22Rv1 (cell line): ENCODE data around the gene FAM219A.

ENCODE experiments used
- CTCF ChIP-seq: fragments of 450-650 bp; IDR thresholded peaks from 2 replicates; pipeline ENCODE4 v1.5.1; 2017; ENCODE audit warnings: mild to moderate bottlenecking
- ZFX ChIP-seq: fragments of 450-650 bp; IDR thresholded peaks from 2 replicates; pipeline ENCODE4 v1.6.1; 2017; ENCODE audit warnings: antibody characterized with exemption, borderline replicate concordance

- TF ChIP-seq CTCF (no peak), ZFX (no peak)
These were observed 59.5 kb downstream of the FAM219A start for GRCh38 chr9:34398875-34399274.
